Measurements from ENCODE around the gene ATAT1.

DNA sequence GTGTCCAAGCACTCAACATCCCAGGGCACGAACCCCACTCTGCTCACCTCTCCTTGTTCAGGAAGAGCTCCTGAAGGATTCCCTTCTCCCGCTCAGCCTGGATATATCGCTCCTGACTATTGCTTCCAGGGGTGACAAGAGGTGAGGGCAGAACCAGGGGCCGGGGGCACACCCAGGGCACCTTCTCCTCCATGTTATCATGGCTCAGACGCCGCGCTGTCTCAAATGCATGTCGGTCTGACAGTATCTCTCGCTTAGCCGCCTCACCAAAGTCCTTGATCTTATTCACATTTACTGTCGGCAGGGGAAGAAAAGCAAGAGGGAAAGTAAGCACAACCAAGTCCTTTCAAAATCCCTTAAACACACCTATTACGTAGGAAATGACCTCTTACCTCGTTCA is 22.7 kb upstream of the ATAT1 start:
- TF ChIP-seq CTCF (IDR thresholded peaks at IDR 0.05; ENCODE audit: insufficient read depth, low read length, poor library complexity, severe bottlenecking) (no peak), EZH2phosphoT487 (conservative IDR thresholded peaks at IDR 0.05; ENCODE audit: low read length) (no peak)

All from SU-DHL-6 (cell line).